ENCODE results near the gene FHL1.
A peak's percentile ranks its signal among the peaks of the same experiment; 100 is the strongest.

FHL1 gene

GRCh38 chrX:136200466-136200865, 53.1 kb downstream of the FHL1 start:
- Mint-ChIP-seq H3K4me1 (ENCODE audit: low read depth) (no peaks in the 10 kb centered on the region), H3K9me3 (no peaks in the 10 kb centered on the region), H3K27ac (no peak overlapping the region), H3K4me3 (no peak overlapping the region), H3K36me3 (ENCODE audit: low read depth) (no peaks in the 10 kb centered on the region), H3K27me3 (no peaks in the 10 kb centered on the region)
- intact Hi-C loops (cut with micrococcal nuclease): no loop called here

- no peak overlapping the region for H3K4me3 Mint-ChIP-seq
- H3K36me3 Mint-ChIP-seq (ENCODE audit: low read depth): no peaks in the 10 kb centered on the region
- H3K4me1 Mint-ChIP-seq (ENCODE audit: low read depth): no peaks in the 10 kb centered on the region
- no peaks in the 10 kb centered on the region for H3K9me3 Mint-ChIP-seq
- no peaks in the 10 kb centered on the region for H3K27me3 Mint-ChIP-seq
- no peak overlapping the region for H3K27ac Mint-ChIP-seq
- intact Hi-C loops (cut with micrococcal nuclease): no loop called here
These were observed 54.3 kb downstream of the FHL1 start for GRCh38 chrX:136201601-136202000.

GRCh38 chrX:136202889-136203288, 55.6 kb downstream of the FHL1 start:
- Mint-ChIP-seq H3K36me3 (ENCODE audit: low read depth) (no peaks in the 10 kb centered on the region), H3K27me3 (no peaks in the 10 kb centered on the region), H3K27ac (no peak overlapping the region), H3K9me3 (no peaks in the 10 kb centered on the region), H3K4me1 (ENCODE audit: low read depth) (no peaks in the 10 kb centered on the region), H3K4me3 (no peak overlapping the region)
- intact Hi-C loops (cut with micrococcal nuclease): no loop called here

- Mint-ChIP-seq H3K9me3 (no peaks in the 10 kb centered on the region), H3K27ac (no peak overlapping the region), H3K4me1 (ENCODE audit: low read depth) (no peaks in the 10 kb centered on the region), H3K27me3 (no peaks in the 10 kb centered on the region), H3K36me3 (ENCODE audit: low read depth) (no peaks in the 10 kb centered on the region), H3K4me3 (no peak overlapping the region)
- intact Hi-C loops (cut with micrococcal nuclease): no loop called here
These were observed 56.1 kb downstream of the FHL1 start for GRCh38 chrX:136203438-136203837.

- Mint-ChIP-seq H3K27me3 (no peaks in the 10 kb centered on the region), H3K4me3 (no peak overlapping the region), H3K4me1 (ENCODE audit: low read depth) (no peaks in the 10 kb centered on the region), H3K27ac (no peak overlapping the region), H3K36me3 (ENCODE audit: low read depth) (no peaks in the 10 kb centered on the region), H3K9me3 (no peaks in the 10 kb centered on the region)
- intact Hi-C loops (cut with micrococcal nuclease): no loop called here
These were observed 56.6 kb downstream of the FHL1 start for GRCh38 chrX:136203951-136204350.

- intact Hi-C loops (cut with micrococcal nuclease): no loop called here
- peaks cover 3% of the 10 kb centered on the region for H3K4me1 Mint-ChIP-seq (ENCODE audit: low read depth)
- no peak overlapping the region for H3K27ac Mint-ChIP-seq
- H3K27me3 Mint-ChIP-seq: no peaks in the 10 kb centered on the region
- H3K9me3 Mint-ChIP-seq: no peaks in the 10 kb centered on the region
- H3K36me3 Mint-ChIP-seq (ENCODE audit: low read depth): no peaks in the 10 kb centered on the region
- no peak overlapping the region for H3K4me3 Mint-ChIP-seq
These were observed 57.2 kb downstream of the FHL1 start for GRCh38 chrX:136204571-136204970.

GRCh38 chrX:136205882-136206380, 58.6 kb downstream of the FHL1 start:
- Mint-ChIP-seq H3K27me3 (no peaks in the 10 kb centered on the region), H3K36me3 (ENCODE audit: low read depth) (no peaks in the 10 kb centered on the region), H3K27ac (no peak overlapping the region), H3K4me1 (ENCODE audit: low read depth) (peaks cover 15% of the 10 kb centered on the region), H3K4me3 (no peak overlapping the region), H3K9me3 (no peaks in the 10 kb centered on the region)
- intact Hi-C loops (cut with micrococcal nuclease): no loop called here

GRCh38 chrX:136206916-136207315, 59.6 kb downstream of the FHL1 start:
- no peak overlapping the region for H3K27ac Mint-ChIP-seq

GRCh38 chrX:136207546-136207945, 60.2 kb downstream of the FHL1 start:
- H3K4me1 Mint-ChIP-seq (ENCODE audit: low read depth): peaks cover 15% of the 10 kb centered on the region
- no peaks in the 10 kb centered on the region for H3K27me3 Mint-ChIP-seq
- no peaks in the 10 kb centered on the region for H3K36me3 Mint-ChIP-seq (ENCODE audit: low read depth)
- H3K27ac Mint-ChIP-seq: no peak overlapping the region
- no peaks in the 10 kb centered on the region for H3K9me3 Mint-ChIP-seq
- intact Hi-C loops (cut with micrococcal nuclease): no loop called here
- no peak overlapping the region for H3K4me3 Mint-ChIP-seq

More at GRCh38 chrX:136206916-136207315, 59.6 kb downstream of the FHL1 start:
- intact Hi-C loops (cut with micrococcal nuclease): no loop called here
- H3K4me3 Mint-ChIP-seq: no peak overlapping the region
- H3K27me3 Mint-ChIP-seq: no peaks in the 10 kb centered on the region
- H3K4me1 Mint-ChIP-seq (ENCODE audit: low read depth): peaks cover 15% of the 10 kb centered on the region
- no peaks in the 10 kb centered on the region for H3K36me3 Mint-ChIP-seq (ENCODE audit: low read depth)
- no peaks in the 10 kb centered on the region for H3K9me3 Mint-ChIP-seq

GRCh38 chrX:136209016-136209738, 61.8 kb downstream of the FHL1 start:
- H3K4me3 Mint-ChIP-seq: no peak overlapping the region

GRCh38 chrX:136209751-136210150, 62.4 kb downstream of the FHL1 start:
- no peaks in the 10 kb centered on the region for H3K9me3 Mint-ChIP-seq
- intact Hi-C loops (cut with micrococcal nuclease): no loop called here
- no peak overlapping the region for H3K27ac Mint-ChIP-seq
- H3K36me3 Mint-ChIP-seq (ENCODE audit: low read depth): peaks cover 7% of the 10 kb centered on the region
- no peak overlapping the region for H3K4me3 Mint-ChIP-seq
- peaks cover 15% of the 10 kb centered on the region for H3K4me1 Mint-ChIP-seq (ENCODE audit: low read depth)
- no peaks in the 10 kb centered on the region for H3K27me3 Mint-ChIP-seq

More at GRCh38 chrX:136209016-136209738, 61.8 kb downstream of the FHL1 start:
- Mint-ChIP-seq H3K27ac (no peak overlapping the region), H3K36me3 (ENCODE audit: low read depth) (peaks cover 1% of the 10 kb centered on the region), H3K9me3 (no peaks in the 10 kb centered on the region), H3K27me3 (no peaks in the 10 kb centered on the region), H3K4me1 (ENCODE audit: low read depth) (peaks cover 15% of the 10 kb centered on the region)
- intact Hi-C loops (cut with micrococcal nuclease): no loop called here

GRCh38 chrX:136210243-136210642, 62.9 kb downstream of the FHL1 start:
- Mint-ChIP-seq H3K27ac (no peak overlapping the region), H3K9me3 (no peaks in the 10 kb centered on the region), H3K4me1 (ENCODE audit: low read depth) (peaks cover 15% of the 10 kb centered on the region), H3K27me3 (no peaks in the 10 kb centered on the region), H3K4me3 (peak overlapping the region; percentile 6), H3K36me3 (ENCODE audit: low read depth) (peaks cover 12% of the 10 kb centered on the region)
- intact Hi-C loops (cut with micrococcal nuclease): no loop called here

GRCh38 chrX:136210806-136211205, 63.5 kb downstream of the FHL1 start:
- no peak overlapping the region for H3K27ac Mint-ChIP-seq
- H3K36me3 Mint-ChIP-seq (ENCODE audit: low read depth): peaks cover 12% of the 10 kb centered on the region
- H3K9me3 Mint-ChIP-seq: no peaks in the 10 kb centered on the region
- intact Hi-C loops (cut with micrococcal nuclease): no loop called here
- no peaks in the 10 kb centered on the region for H3K27me3 Mint-ChIP-seq
- H3K4me3 Mint-ChIP-seq: no peak overlapping the region
- H3K4me1 Mint-ChIP-seq (ENCODE audit: low read depth): peaks cover 15% of the 10 kb centered on the region

GRCh38 chrX:136211766-136212556, 64.6 kb downstream of the FHL1 start:
- Mint-ChIP-seq H3K4me1 (ENCODE audit: low read depth) (peaks cover 15% of the 10 kb centered on the region), H3K36me3 (ENCODE audit: low read depth) (peaks cover 12% of the 10 kb centered on the region), H3K4me3 (no peak overlapping the region), H3K27me3 (no peaks in the 10 kb centered on the region), H3K27ac (no peak overlapping the region), H3K9me3 (no peaks in the 10 kb centered on the region)
- intact Hi-C loops (cut with micrococcal nuclease): no loop called here

All from dendritic cell treated with granulocyte-macrophage colony-stimulating factor and Interleukin-4, amounts not matched to agents 40 ng/mL and 50 ng/mL, for 4 days (primary cell).